Right lobe of liver (tissue), 6 donors: ENCODE results near the gene DCST2. TPM values are rescaled to one million over a fixed set of nuclear protein-coding genes. Genes with fewer than 3 reads are reported as not detected.

Experiments used
- ATAC-seq, 4 donors: fragments of 200-7000 bp; cut with Tn5 transposase; one replicate each; pipeline ENCODE4 v1.9.1; 2020; ENCODE audit warnings: mild to moderate bottlenecking in 4 of 4, moderate library complexity in 4 of 4
- DNase-seq, 3 donors: peaks; one replicate each; pipeline ENCODE4 v3.0.0-alpha.2; 2020
- H3K27ac ChIP-seq, 3 donors: fragments of 200-600 bp; one replicate each; pipeline ENCODE4 v1.8.0; 2022
- H3K27me3 ChIP-seq, 2 donors: fragments of 200-600 bp; one replicate each; pipeline ENCODE4 v1.8.0; 2022
- H3K36me3 ChIP-seq, 4 donors: fragments of 200-600 bp; sonication (generic) in 1 of 4; one replicate each; pipeline versions ENCODE4 v1.5.1 to v1.8.0; 2017 to 2022; ENCODE audit warnings: control low read depth in 1 of 4
- H3K4me1 ChIP-seq, 4 donors: fragments of 200-600 bp; sonication (generic) in 1 of 4; one replicate each; pipeline versions ENCODE4 v1.5.1 to v1.8.0; 2017 to 2022; ENCODE audit warnings: control low read depth in 1 of 4
- H3K4me3 ChIP-seq, 3 donors: fragments of 200-600 bp; one replicate each; pipeline ENCODE4 v1.8.0; 2022
- H3K9me3 ChIP-seq, 4 donors: fragments of 200-600 bp; sonication (generic) in 1 of 4; one replicate each; pipeline versions ENCODE4 v1.5.1 to v1.8.0; 2017 to 2022; ENCODE audit warnings: control low read depth in 1 of 4
- CTCF ChIP-seq, 4 donors: fragments of 200-600 bp in 3 of 4; fragments of 450-650 bp in 1 of 4; IDR thresholded peaks; one replicate each; pipeline versions ENCODE4 v1.5.1 to v1.8.0; 2016 to 2022; ENCODE audit warnings: antibody characterized with exemption in 4 of 4, mild to moderate bottlenecking in 2 of 4
- POLR2A ChIP-seq: fragments of 450-650 bp; IDR thresholded peaks from one replicate; pipeline ENCODE4 v1.6.1; 2017; ENCODE audit warnings: antibody characterized with exemption, mild to moderate bottlenecking
- WGBS: methylation state at CpG from one replicate; pipeline ENCODE4 v1.1.6; 2018; ENCODE audit warnings: low coverage, low lambda C conversion rate; ENCODE audit not compliant: insufficient coverage; ENCODE audit errors: missing lambda C conversion rate; 5-methylcytosine and 5-hydroxymethylcytosine counted together
- intact Hi-C, 2 donors: fragments of 100-400 bp; cut with DNase I; formaldehyde crosslinking; loops; one replicate each; pipeline versions ENCODE4 v1.11.2 to v1.14.1; 2022
- total RNA-seq, 6 experiments: library from RNA; depleted of rRNA in 2 of 6; stranded (reverse); fragments of >200 nt in 2 of 6; fragmentation: NEBNext Ultra II Directional in 3 of 6; extraction: Animal tissue kit (Norgen Biotek cat#: 25700) in 3 of 6; gene quantifications; one replicate each; pipeline versions ENCODE4 v1.1.0 to v1.2.4, GENCODE V29; 2016 to 2023
- donor health status: DM: no; HTN: yes; CAD: no.
- donor health status: DM: no; HTN: no; CAD: no.
- donor health status: DM: no; HTN: no; CAD: no.
- donor health status: DM: no; HTN: yes; CAD: no.
- donor health status: DM: no; HTN: yes; CAD: no.

DCST2 gene
- total RNA-seq, 6 experiments from 2014 or later = 0.72 to 1.4 (median 0.81) TPM; not detected in 1

DNA sequence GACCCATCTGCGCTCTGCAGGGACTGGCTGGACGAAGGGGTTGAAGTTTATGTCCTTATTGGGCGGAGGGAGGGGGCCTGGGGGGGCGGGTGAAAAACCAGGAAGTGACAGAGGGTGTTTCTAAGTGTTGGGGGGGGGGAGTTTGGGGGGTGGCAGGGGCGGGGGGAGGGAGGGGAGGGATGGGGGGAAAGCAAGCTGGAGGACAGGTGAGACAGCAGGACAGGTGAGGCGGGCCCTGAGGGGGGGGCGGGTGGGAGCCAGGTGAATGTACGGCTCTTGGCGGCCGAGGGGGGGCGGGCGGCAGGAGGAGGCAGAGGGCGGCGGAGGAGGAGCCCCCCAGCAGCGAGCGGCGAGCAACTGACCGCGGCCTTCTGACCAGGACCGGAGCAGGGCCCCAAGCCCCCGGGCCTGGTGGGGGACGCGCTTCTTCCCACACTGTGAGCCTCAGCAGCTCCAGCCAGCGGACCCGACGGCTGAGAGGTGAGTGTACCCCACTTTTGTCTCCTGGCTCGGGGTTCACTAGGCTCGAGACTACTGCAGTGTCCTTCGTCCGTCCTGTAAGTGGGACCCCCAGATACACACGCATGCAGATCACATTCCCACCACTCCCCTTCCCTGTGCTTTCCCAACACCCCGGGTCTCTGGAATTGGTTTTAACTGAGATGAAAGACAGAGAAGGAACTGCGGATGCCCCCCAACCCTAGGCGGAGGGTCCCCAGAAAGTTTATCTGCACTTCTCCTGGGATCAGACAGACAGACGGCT, 30.9 kb downstream of the DCST2 start, which contains the start of gene ZBTB7B:
Gene ZBTB7B (plus strand): TSS at position 339 of the 763 bp plus-strand sequence. CDS start 11,859 bp downstream, outside the sequence.
- WGBS = 1% methylated on average over 18 of the region's 35 CpGs
- H3K27ac ChIP-seq = peak within 1 kb of the TSS; percentile 81 to 95 (median 94)
- ATAC-seq = peak; percentile 1 to 6 (median 4)
- DNase-seq = peak; percentile 55 to 70 (median 66)
- peaks cover 0 to 52% (median 22%) of the 10 kb centered on the region in 4 donors for H3K4me1 ChIP-seq
- intact Hi-C loops = no loop called here
- no peak for TF ChIP-seq POLR2A
- TF ChIP-seq CTCF (IDR thresholded peaks at IDR 0.05) = no peak
- no peaks in the 10 kb centered on the region for H3K9me3 ChIP-seq
- no peaks in the 10 kb centered on the region for H3K27me3 ChIP-seq
- peak within 1 kb of the TSS; percentile 85 to 93 (median 91) for H3K4me3 ChIP-seq
- H3K36me3 ChIP-seq = no peaks in the 10 kb centered on the region

DNA sequence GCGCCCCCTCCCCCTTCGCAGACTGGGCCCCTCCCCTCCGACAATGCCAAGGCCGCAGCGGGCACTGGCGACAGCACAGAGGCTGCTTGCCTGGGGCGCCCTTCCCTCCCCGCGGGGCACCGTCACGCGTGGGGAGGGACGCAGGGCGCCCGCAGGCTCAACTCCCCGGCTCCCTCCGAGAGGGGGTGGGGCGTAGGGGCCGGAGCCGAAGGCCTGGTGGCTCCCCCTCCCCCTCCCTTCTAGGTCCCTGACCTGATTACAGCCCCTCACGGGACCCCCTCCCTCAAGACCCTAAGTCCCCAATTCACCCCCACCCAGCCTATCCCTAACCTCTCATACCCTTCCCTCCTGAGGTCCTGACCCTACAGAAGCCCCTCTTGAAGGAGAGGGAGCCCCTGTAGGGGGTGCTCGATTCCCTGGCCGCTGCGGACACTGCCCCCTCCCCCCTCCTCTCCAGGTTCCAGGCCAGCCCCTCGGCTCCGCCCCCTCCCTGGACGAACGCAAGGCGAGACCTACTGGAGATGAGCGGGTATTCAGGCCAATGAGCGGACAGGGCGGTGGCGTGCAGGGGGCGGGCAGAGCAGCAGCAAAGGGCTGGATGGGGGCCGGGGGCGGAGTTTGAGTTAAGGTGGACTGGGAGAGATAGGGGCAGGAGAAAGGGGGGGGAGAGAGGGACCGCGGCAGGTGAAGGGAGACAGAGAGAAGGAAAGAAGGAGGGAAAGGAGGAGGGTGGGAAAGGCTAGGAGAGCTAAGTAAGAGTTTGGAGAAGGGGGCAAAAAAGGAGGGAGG, 31.7 kb downstream of the DCST2 start:
- intact Hi-C loops = no loop called here
- ATAC-seq (peak; percentile 72 to 84 (median 74)), DNase-seq (peak; percentile 100)
- H3K27ac ChIP-seq = peak overlapping the region; percentile 76 to 95 (median 93)
- H3K4me1 ChIP-seq = peaks cover 0 to 44% (median 18%) of the 10 kb centered on the region in 4 donors
- no peaks in the 10 kb centered on the region for H3K9me3 ChIP-seq
- H3K4me3 ChIP-seq = peak overlapping the region; percentile 85 to 93 (median 91)
- no peaks in the 10 kb centered on the region for H3K27me3 ChIP-seq
- TF ChIP-seq POLR2A (peak; percentile 71), CTCF (IDR thresholded peaks at IDR 0.05) (peak; percentile 18 to 39 (median 30))
- H3K36me3 ChIP-seq = no peaks in the 10 kb centered on the region
- WGBS = under 1% methylated on average over 25 of the region's 38 CpGs

DNA sequence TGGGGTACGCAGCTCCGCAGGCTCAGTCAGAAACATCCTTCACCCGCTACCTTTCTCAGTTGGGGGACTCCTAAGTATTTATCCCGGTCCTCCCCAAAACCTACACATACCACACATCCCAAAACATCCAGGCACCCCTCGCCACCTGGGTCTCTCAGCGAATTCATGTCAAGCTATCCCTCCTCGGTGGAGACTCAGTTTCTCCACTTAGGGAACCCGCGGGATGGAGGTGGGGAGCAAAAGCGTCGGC, 32.2 kb downstream of the DCST2 start:
- ATAC-seq (no peak), DNase-seq (no peak)
- TF ChIP-seq CTCF (IDR thresholded peaks at IDR 0.05) (no peak), POLR2A (no peak)
- intact Hi-C loops = no loop called here
- H3K27me3 ChIP-seq = no peaks in the 10 kb centered on the region
- no peaks in the 10 kb centered on the region for H3K36me3 ChIP-seq
- peak overlapping the region; percentile 85 to 93 (median 91) for H3K4me3 ChIP-seq
- H3K27ac ChIP-seq = peak overlapping the region; percentile 76 to 95 (median 93)
- H3K4me1 ChIP-seq = peaks cover 0 to 39% (median 16%) of the 10 kb centered on the region in 4 donors
- H3K9me3 ChIP-seq = no peaks in the 10 kb centered on the region
- 0% methylated on average over 8 of the region's 11 CpGs for WGBS

GRCh38 chr1:155000726-155001424, 32.7 kb downstream of the DCST2 start:
- under 1% methylated on average over 27 of the region's 43 CpGs for WGBS
- H3K27me3 ChIP-seq = no peaks in the 10 kb centered on the region
- peak in 2 of 4 donors; percentile 7 to 15 for TF ChIP-seq CTCF (IDR thresholded peaks at IDR 0.05)
- TF ChIP-seq POLR2A = peak; percentile 88
- ATAC-seq = peak; percentile 53 to 66 (median 62)
- DNase-seq = peak; percentile 93 to 98 (median 97)
- H3K4me3 ChIP-seq = peak overlapping the region; percentile 85 to 93 (median 91)
- no peaks in the 10 kb centered on the region for H3K36me3 ChIP-seq
- peak overlapping the region; percentile 76 to 95 (median 93) for H3K27ac ChIP-seq
- H3K9me3 ChIP-seq = no peaks in the 10 kb centered on the region
- peaks cover 0 to 38% (median 13%) of the 10 kb centered on the region in 4 donors for H3K4me1 ChIP-seq
- intact Hi-C loops = no loop called here
